ENCODE data around the gene YTHDF1. TPM values are rescaled to one million over a fixed set of nuclear protein-coding genes. Genes with fewer than 3 reads are reported as not detected.

The YTHDF1 gene
- total RNA-seq, 1 experiment from 2014 or later, result 85.4 TPM

- no peak overlapping the region for H3K4ac ChIP-seq (ENCODE audit: low read depth, low read length)
- no CpG with 5 or more reads among the region's 21 CpGs for WGBS (ENCODE audit: extremely low coverage, insufficient read length, low lambda C conversion rate)
Measured at GRCh38 chr20:63242736-63243135, 26.8 kb upstream of the YTHDF1 start.

More at GRCh38 chr20:63242736-63243135, 26.8 kb upstream of the YTHDF1 start:
- H3K9me3 Mint-ChIP-seq, result no peaks in the 10 kb centered on the region
- H3K4me3 Mint-ChIP-seq, result no peak overlapping the region
- H3K9me3 ChIP-seq (ENCODE audit: control insufficient read depth, low read depth, low read length), result no peaks in the 10 kb centered on the region
- H3K56ac ChIP-seq (ENCODE audit: insufficient read length, low read depth, low read length), result no peak overlapping the region
- H3K18ac ChIP-seq (ENCODE audit: insufficient read length, low read depth, low read length), result no peak overlapping the region
- H3K27me3 Mint-ChIP-seq (ENCODE audit: low read depth), result peaks cover 3% of the 10 kb centered on the region; the same call in 1 of the 2 replicates
- no peak overlapping the region for H3K27ac Mint-ChIP-seq
- peaks cover 3 to 6% of the 10 kb centered on the region in 2 experiments; a peak in 3 of 4 replicates for H3K4me1 Mint-ChIP-seq
- no peak overlapping the region for H2AK5ac ChIP-seq (ENCODE audit: insufficient read length, low read length)
- H2AFZ ChIP-seq (ENCODE audit: low read length), result no peak overlapping the region
- TF ChIP-seq CTCF (conservative IDR thresholded peaks at IDR 0.05), result no peak
- H4K20me1 ChIP-seq (ENCODE audit: control insufficient read depth, insufficient read depth, insufficient read length), result no peaks in the 10 kb centered on the region
- no peaks in the 10 kb centered on the region for H3K4me1 ChIP-seq (ENCODE audit: insufficient read depth, low read length)
- no peaks in the 10 kb centered on the region for H3K79me1 ChIP-seq (ENCODE audit: insufficient read depth, low read depth, low read length, poor library complexity, severe bottlenecking)
- H2BK5ac ChIP-seq (ENCODE audit: insufficient read length, low read length), result no peak overlapping the region
- H3K4me2 ChIP-seq (ENCODE audit: insufficient read depth, insufficient read length, low read length), result no peak overlapping the region
- H2BK12ac ChIP-seq (ENCODE audit: insufficient read length, low read depth, low read length), result no peak overlapping the region
- H3K14ac ChIP-seq (ENCODE audit: insufficient read depth, low read length), result no peak overlapping the region
- no peak overlapping the region for H2BK20ac ChIP-seq (ENCODE audit: low read depth, low read length, poor library complexity, severe bottlenecking)
- no peak overlapping the region for H3T11ph ChIP-seq (ENCODE audit: low read length)
- no peak overlapping the region for H2BK120ac ChIP-seq (ENCODE audit: low read depth, low read length, poor library complexity, severe bottlenecking)
- H3K27ac ChIP-seq (ENCODE audit: insufficient read length, low read depth, low read length), result no peak overlapping the region
- H3K23me2 ChIP-seq (ENCODE audit: insufficient read length, low read depth, low read length, poor library complexity, severe bottlenecking), result no peaks in the 10 kb centered on the region
- DNase-seq, result no peak
- no peaks in the 10 kb centered on the region for H3K27me3 ChIP-seq (ENCODE audit: insufficient read depth, low read length)
- H4K91ac ChIP-seq (ENCODE audit: insufficient read length, low read depth, low read length), result no peak overlapping the region
- no peaks in the 10 kb centered on the region for H3K79me2 ChIP-seq (ENCODE audit: insufficient read depth, low read length)
- H4K8ac ChIP-seq (replicated peaks; ENCODE audit: insufficient read length, low read depth, low read length), result no peak overlapping the region
- H2BK15ac ChIP-seq (ENCODE audit: low read depth, low read length), result no peak overlapping the region
- H3K36me3 Mint-ChIP-seq (ENCODE audit: insufficient read depth in 1 of 3, low read depth in 3 of 3), result no peaks in the 10 kb centered on the region; a peak in 1 of 7 replicates
- no peak overlapping the region for H3K9ac ChIP-seq (ENCODE audit: extremely low read depth, insufficient read length, low read length)
- no peak overlapping the region for H3K23ac ChIP-seq (ENCODE audit: insufficient read length, low read depth, low read length)
- no peak overlapping the region for H4K5ac ChIP-seq (ENCODE audit: insufficient read length, low read depth, low read length)
